ENCODE results near the gene RASAL1.

- TF ChIP-seq FOXM1 (IDR thresholded peaks at IDR 0.05; ENCODE audit: borderline replicate concordance) (no peak), SUZ12 (IDR thresholded peaks at IDR 0.05) (no peak), BHLHE40 (IDR thresholded peaks at IDR 0.05; ENCODE audit: borderline replicate concordance) (no peak)
Measured at GRCh38 chr12:113059071-113059595, 76.4 kb downstream of the RASAL1 start.

All from HEK293T (cell line).